RPMI7951 (cell line): ENCODE measurements around the gene NLRC4. TPM values are rescaled to one million over a fixed set of nuclear protein-coding genes. Genes with fewer than 3 reads are reported as not detected.
"Not testable (repeated sequence)": the region's sequence is repeated elsewhere in the genome, so short reads cannot be mapped to it uniquely, and the experiment has no call there.

Experiments
- DNase-seq: peaks from one replicate; pipeline ENCODE4 v3.0.0-alpha.2; 2012; ENCODE audit warnings: low read depth
- total RNA-seq: library from RNA; depleted of rRNA; stranded (reverse); fragments of >200 nt; shearing (Covaris generic); gene quantifications from 2 replicates; pipeline ENCODE4 v1.2.3, GENCODE V29; 2014; rRNA removed

Gene NLRC4, protein sequence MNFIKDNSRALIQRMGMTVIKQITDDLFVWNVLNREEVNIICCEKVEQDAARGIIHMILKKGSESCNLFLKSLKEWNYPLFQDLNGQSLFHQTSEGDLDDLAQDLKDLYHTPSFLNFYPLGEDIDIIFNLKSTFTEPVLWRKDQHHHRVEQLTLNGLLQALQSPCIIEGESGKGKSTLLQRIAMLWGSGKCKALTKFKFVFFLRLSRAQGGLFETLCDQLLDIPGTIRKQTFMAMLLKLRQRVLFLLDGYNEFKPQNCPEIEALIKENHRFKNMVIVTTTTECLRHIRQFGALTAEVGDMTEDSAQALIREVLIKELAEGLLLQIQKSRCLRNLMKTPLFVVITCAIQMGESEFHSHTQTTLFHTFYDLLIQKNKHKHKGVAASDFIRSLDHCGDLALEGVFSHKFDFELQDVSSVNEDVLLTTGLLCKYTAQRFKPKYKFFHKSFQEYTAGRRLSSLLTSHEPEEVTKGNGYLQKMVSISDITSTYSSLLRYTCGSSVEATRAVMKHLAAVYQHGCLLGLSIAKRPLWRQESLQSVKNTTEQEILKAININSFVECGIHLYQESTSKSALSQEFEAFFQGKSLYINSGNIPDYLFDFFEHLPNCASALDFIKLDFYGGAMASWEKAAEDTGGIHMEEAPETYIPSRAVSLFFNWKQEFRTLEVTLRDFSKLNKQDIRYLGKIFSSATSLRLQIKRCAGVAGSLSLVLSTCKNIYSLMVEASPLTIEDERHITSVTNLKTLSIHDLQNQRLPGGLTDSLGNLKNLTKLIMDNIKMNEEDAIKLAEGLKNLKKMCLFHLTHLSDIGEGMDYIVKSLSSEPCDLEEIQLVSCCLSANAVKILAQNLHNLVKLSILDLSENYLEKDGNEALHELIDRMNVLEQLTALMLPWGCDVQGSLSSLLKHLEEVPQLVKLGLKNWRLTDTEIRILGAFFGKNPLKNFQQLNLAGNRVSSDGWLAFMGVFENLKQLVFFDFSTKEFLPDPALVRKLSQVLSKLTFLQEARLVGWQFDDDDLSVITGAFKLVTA
- not detected in 2 replicates for total RNA-seq

DNA sequence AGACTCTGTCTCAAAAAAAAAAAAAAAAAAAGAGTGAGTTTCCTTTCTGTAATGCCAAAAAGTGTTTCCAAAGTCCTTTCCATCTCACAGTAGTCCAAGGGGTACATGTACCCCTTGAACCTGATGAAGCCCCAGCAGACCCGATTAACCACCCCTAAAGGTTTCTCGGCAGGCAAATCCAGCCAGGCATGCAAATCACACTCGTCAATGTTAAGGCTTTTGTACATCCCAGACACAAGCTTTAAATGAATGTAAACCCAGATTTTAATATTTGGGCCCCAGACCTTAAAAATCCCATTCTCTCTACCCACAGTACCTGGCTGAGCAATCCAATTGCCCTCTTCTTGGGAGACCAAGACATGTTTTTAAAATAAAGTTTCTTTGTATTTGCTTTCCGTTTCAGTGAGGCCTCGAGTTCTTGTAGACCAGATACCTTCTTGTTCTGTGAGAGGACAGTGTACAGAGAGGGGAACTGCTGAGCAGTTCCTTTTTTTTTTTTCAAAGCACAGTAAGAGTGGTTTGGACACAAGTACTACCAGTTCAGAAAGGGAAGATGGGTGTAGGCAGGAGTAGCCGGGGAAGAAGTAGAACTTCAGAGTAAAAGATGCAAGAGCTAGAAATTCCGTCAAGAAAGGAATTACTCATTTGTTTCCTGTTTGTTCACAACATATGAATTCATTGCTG, at the start of gene NLRC4:
Gene NLRC4 (minus strand): TSS at position 465 of the 684 bp plus-strand sequence. CDS start 8,111 bp downstream, outside the sequence.
- no peak for DNase-seq

- DNase-seq = no peak
Observed at GRCh38 chr2:32310577-32310976, 45.9 kb upstream of the NLRC4 start.

GRCh38 chr2:32293966-32294562, 29.4 kb upstream of the NLRC4 start:
- DNase-seq = not testable (repeated sequence)

GRCh38 chr2:32293493-32293892, 28.8 kb upstream of the NLRC4 start:
- not testable (repeated sequence) for DNase-seq

GRCh38 chr2:32291746-32292145, 27.1 kb upstream of the NLRC4 start:
- no peak for DNase-seq

DNA sequence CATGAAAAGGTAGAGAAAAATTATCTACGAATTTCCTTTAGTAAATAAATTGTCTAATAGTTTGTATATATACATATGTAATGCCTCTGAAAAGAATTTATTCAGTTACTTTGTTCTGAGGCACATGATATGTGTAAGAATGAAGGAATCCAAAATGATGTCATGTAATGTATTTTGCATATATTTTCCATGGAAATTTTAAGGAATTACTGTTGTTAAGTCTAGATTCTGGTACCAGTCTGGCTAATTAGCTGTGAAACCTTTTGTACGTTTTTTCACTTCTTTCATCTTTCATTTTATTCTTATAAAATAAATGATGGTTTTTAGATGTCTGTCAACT, 25.3 kb upstream of the NLRC4 start:
- no peak for DNase-seq

- peak; percentile 40 for DNase-seq
Observed at GRCh38 chr2:32289165-32289999, 24.7 kb upstream of the NLRC4 start.

- DNase-seq = no peak
Observed at GRCh38 chr2:32284321-32284720, 19.6 kb upstream of the NLRC4 start.

DNA sequence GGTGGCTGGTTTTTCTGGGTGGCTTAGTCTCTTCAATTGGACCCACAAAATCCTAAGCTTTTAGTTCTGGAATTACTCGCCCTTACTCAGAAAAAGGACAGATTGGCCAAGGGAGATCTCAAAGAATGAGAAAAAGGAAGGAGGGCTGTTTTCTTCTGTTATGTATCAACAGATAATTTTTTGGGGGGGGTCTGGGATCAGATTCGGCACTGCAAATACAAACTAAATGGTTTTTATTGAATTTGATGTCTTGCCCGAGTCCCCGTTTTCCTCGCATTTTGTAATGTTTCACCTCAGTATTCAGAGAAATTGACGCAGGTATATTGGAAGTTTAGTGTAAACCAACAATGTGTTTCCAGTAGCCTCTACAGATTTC, 13.8 kb upstream of the NLRC4 start:
- DNase-seq = no peak

- DNase-seq = peak; percentile 92
Observed at GRCh38 chr2:32277674-32278477, 13.2 kb upstream of the NLRC4 start, which contains the start of gene YIPF4. Gene YIPF4 (plus strand): TSS chr2:32277904. CDS start chr2:32278156, 252 bp downstream.

GRCh38 chr2:32277363-32277673, 12.6 kb upstream of the NLRC4 start:
- DNase-seq = no peak

DNA sequence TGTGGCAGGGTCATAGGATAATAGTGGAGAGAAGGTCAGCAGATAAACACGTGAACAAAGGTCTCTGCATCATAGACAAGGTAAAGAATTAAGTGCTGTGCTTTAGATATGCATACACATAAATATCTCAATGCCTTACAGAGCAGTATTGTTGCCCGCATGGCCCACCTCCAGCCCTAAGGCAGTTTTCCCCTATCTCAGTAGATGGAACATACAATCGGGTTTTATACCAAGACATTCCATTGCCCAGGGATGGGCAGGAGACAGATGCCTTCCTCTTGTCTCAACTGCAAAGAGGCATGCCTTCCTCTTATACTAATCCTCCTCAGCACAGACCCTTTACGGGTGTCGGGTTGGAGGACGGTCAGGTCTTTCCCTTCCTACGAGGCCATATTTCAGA, 11.1 kb upstream of the NLRC4 start:
- not testable (repeated sequence) for DNase-seq

DNA sequence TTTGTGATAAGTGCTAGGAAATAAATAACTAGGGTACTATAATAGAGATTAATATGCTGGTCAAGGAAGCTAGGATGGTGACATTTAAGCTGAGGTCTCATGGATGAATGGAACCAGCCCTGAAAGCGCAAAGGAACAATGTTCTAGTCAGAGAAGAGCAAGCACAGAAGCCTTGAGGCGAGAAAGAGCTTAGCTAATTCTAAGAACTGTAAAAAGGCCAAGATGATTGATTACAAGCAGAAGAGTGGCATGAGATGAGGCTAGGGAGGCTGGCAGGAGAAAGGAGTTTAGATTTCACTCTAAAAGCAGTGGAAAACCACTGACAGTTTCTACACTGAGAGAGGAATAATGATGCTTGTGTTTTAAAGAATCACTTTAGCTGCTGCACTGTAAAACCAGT, 9.6 kb upstream of the NLRC4 start:
- DNase-seq = peak; percentile 16

GRCh38 chr2:32272279-32272678, 7.6 kb upstream of the NLRC4 start:
- no peak for DNase-seq

DNA sequence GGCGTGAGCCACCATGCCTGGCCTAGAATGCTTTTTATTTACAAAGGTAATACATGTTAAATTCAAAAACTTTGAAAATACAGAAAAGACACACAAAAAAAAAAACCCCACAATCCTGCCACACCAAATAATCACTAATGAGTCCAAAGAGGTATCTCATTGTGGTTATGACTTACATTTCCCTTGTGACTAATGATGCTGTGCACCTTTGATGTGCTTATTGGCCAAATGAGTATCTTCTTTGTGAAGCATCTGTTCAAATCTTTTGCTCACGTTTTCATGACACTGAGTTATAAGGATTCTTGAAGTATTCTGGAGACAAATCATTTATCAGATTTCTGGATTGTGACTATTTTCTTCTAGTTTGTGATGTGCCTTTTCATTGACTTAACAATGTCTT, 6.4 kb upstream of the NLRC4 start:
- no peak for DNase-seq

- DNase-seq = no peak
Observed at GRCh38 chr2:32262105-32262504, 2.6 kb downstream of the NLRC4 start.

DNA sequence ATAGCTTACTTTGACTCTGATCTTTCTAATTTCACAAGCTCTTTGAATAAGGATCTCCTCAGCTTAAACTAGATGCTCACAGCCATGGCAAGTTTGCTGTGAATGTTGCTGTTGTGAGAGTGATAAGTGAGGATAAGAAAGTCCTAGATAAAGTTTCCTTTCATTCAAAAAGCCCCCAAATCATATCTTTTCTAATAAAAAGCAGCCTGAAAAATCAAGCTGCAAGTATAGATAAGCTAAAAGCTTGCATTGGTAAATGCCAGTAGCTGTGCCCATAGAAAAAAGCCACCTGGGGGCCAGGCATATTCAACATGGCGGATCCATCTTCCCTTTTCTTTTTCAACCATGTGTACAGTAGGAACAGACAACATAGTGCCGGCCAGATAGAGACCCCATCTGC, 4.3 kb downstream of the NLRC4 start:
- no peak for DNase-seq

- DNase-seq = no peak
Observed at GRCh38 chr2:32258242-32258641, 6.4 kb downstream of the NLRC4 start.

DNA sequence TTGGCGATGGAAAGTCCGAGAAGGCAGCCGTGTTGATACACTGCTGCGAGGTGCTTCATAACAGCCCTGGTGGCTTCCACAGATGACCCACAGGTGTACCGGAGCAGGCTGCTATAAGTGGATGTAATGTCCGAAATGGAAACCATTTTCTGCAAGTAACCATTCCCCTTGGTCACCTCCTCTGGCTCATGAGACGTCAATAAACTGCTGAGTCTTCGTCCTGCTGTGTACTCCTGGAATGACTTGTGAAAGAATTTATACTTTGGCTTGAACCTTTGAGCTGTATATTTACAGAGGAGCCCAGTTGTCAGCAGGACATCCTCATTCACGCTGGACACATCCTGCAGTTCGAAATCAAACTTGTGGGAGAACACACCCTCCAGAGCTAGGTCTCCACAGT, 14.4 kb downstream of the NLRC4 start:
- DNase-seq = no peak

- DNase-seq = no peak
Observed at GRCh38 chr2:32249731-32250236, 14.9 kb downstream of the NLRC4 start.
